Measurements from ENCODE around the gene HOXC11.

DNA sequence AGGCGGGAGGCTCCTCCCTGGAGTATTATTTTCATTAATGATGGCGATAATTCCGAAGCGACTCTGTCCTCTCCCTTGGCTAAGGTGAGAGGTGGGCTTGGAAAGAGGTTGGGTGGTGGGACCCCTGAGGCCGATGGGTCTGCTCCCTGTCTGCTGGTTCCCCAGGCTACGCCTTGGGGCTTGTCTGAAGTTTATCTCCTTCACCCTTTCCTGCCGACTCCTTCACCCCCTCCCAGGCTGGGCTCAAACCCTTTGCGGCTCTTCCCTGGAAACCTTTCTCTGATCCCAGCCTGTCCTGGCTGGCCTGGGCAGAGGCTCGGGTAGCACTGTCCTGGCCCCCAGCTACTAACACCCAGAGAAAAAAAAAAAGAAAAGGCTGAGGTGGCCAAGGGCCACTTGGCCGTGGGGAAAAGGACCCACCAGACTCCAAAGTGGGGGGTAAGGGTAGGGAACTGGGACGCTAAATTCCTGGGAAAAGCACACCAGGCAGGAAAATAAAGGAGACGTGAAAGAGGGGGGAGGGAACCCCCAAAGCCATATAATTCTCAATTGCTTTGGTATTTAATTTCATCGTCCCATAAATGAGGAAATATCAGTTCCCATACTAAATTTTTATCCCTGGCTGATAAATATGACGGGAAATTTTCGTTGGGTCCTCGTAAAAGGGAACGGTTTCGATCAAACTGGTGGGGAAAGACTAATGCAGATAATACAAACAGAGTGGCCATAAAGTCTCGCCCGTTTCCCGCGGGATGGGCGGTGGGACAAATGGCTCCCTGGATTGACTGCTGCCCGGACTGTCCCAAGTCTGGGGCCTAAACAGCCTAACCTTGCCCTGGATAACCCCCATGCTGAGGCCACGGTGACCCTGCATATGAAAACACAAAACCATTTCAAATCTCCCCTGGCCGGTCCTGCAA lies 10.0 kb downstream of the HOXC11 start:
- TF ChIP-seq POLR2A (IDR thresholded peaks at IDR 0.05; ENCODE audit: low read length) = no peak
- no peak for TF ChIP-seq GATA1 (IDR thresholded peaks at IDR 0.05; ENCODE audit: low read depth, low read length)

All from erythroblast (primary cell).